Activated CD4-positive, alpha-beta memory T cell treated with anti-CD3 and anti-CD28 coated beads for 36 hours (primary cell): ENCODE results near the gene PKP1. TPM values are rescaled to one million over a fixed set of nuclear protein-coding genes. Genes with fewer than 3 reads are reported as not detected.
"Not testable (repeated sequence)": the region's sequence is repeated elsewhere in the genome, so short reads cannot be mapped to it uniquely, and the experiment has no call there.

Experiments
- CTCF ChIA-PET: fragments of 350-600 bp; sonication (Branson Sonifier 250); formaldehyde crosslinking; loops from one replicate; lab custom pipeline; 2021; ENCODE audit warnings: antibody characterized with exemption, inconsistent platforms; lab: Charles Lee
- POLR2A ChIA-PET: fragments of 350-600 bp; sonication (Branson Sonifier 250); formaldehyde crosslinking; loops from one replicate; lab custom pipeline; 2021; ENCODE audit warnings: antibody characterized with exemption; lab: Charles Lee
- DNase-seq: peaks from one replicate; pipeline ENCODE4 v3.0.0-alpha.2; 2020
- H3K27ac Mint-ChIP-seq: one replicate; pipeline ENCODE4 v1.8.0; 2021; ENCODE audit warnings: mixed read lengths
- H3K27me3 Mint-ChIP-seq: one replicate; pipeline ENCODE4 v1.8.0; 2021; ENCODE audit warnings: mixed read lengths
- H3K36me3 Mint-ChIP-seq: one replicate; pipeline ENCODE4 v1.8.0; 2021; ENCODE audit warnings: mixed read lengths
- H3K4me1 Mint-ChIP-seq: one replicate; pipeline ENCODE4 v1.8.0; 2021; ENCODE audit warnings: low read depth, mixed read lengths
- H3K4me3 Mint-ChIP-seq: one replicate; pipeline ENCODE4 v1.8.0; 2021; ENCODE audit warnings: mild to moderate bottlenecking, mixed read lengths
- H3K9me3 Mint-ChIP-seq: one replicate; pipeline ENCODE4 v1.8.0; 2021; ENCODE audit warnings: mixed read lengths
- intact Hi-C: fragments of 100-400 bp; cut with micrococcal nuclease; formaldehyde crosslinking; loops from one replicate; pipeline ENCODE4 v1.15.1; 2023
- total RNA-seq, 2 experiments: library from RNA; stranded (reverse); gene quantifications; one replicate each; pipeline ENCODE4 v1.2.3, GENCODE V29; 2021

Gene PKP1
- total RNA-seq, 2 experiments from 2014 or later: not detected

DNA sequence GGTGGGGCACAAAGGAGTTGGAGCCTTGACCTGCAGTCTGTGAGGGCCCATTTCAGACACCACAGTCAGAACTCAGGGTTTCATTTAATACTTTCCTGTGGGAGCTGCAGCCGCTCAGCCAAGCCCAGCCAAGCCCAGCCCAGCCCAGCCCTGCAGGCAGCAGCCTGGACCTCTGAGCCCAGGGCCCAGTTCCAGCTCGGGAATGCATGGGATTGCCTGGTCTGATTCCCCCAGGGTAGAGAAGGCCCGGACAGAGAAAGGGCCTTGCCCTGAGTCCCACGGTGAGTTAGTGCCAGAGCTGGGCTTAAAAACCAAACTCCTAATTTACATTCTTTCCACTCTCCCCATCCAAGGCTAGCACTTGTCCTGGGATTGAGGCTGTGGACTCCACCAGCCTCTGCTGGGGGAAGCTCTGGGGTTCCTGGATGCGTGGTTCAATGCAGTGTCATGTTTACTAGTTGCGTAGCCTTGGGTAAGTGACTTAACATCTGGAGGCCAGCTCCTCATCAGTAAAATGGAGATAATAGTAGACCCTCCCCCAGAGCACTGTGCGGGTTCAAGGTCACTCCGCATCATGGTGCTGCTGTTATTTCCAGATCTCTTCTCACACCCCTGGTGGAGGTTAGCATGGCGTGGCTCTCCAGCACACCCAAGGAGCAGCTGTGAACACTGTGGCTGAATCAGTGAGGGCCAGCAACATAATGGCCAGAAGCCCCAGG, 29.2 kb upstream of the PKP1 start:
- intact Hi-C loops: loop anchor here (1.0 to 5.0 kb wide), 2 partner anchors 108 to 153 kb away; no protein-coding TSS in a partner anchor
- no peaks in the 10 kb centered on the region for H3K36me3 Mint-ChIP-seq
- DNase-seq: no peak
- POLR2A ChIA-PET: no interaction called here
- no peak overlapping the region for H3K4me3 Mint-ChIP-seq
- CTCF ChIA-PET: interaction anchor here (0.6 to 2.3 kb wide), 13 partner anchors 10 to 260 kb away, joined by 3 to 36 read pairs (median 4); no protein-coding TSS in a partner anchor
- no peaks in the 10 kb centered on the region for H3K4me1 Mint-ChIP-seq
- H3K9me3 Mint-ChIP-seq: no peaks in the 10 kb centered on the region
- H3K27ac Mint-ChIP-seq: no peak overlapping the region
- no peaks in the 10 kb centered on the region for H3K27me3 Mint-ChIP-seq

DNA sequence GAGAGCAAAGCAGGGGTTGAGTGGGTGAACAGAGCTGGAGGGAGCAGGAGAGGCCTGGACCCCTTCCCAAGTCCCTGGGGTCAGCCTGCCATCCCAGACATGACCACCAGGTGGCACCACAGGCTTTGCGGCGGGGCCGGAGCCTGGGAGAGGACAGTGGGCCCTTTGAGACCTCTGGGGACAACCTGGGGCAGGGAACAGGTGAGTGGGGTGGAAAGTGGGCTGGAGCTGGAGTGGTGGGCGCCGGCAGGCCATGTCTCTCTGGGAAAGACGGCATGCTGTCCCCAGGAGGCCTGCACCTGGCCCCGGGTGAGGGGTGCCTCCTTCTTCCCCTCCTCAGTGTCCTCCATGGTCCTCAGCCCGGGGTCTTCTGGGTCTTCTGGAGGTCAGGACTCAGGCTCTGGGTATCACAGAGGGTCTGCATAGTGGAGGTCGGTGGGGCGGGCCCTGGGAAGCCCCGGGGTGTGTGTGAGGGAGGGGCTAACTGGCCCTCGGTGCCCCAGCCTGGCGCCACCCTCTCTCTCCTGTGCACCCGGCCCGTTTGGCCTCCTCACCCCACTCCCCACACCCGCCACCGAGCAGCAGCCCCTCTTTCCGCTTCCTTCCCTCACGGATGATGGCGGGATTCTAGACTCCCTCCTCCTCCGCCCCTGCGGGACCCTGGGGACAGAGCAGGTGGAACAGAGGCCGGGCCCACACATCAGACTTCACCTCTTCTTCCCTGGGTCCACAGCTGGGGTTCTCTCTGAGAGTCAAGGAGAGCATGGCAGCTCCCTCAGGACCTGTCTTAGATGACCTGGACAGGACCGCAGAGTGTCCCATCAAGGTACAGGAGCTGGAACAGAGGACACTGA, 28.5 kb upstream of the PKP1 start:
- Mint-ChIP-seq H3K9me3 (no peaks in the 10 kb centered on the region), H3K4me1 (no peaks in the 10 kb centered on the region), H3K4me3 (no peak overlapping the region), H3K36me3 (no peaks in the 10 kb centered on the region), H3K27ac (no peak overlapping the region), H3K27me3 (no peaks in the 10 kb centered on the region)
- ChIA-PET POLR2A (no interaction called here), CTCF (interaction anchor here (0.6 to 2.3 kb wide), 12 partner anchors 9 to 259 kb away, joined by 3 to 36 read pairs (median 4); no protein-coding TSS in a partner anchor)
- DNase-seq: peak; percentile 73
- intact Hi-C loops: loop anchor here (1.0 to 5.0 kb wide), 2 partner anchors 107 to 152 kb away; no protein-coding TSS in a partner anchor

DNA sequence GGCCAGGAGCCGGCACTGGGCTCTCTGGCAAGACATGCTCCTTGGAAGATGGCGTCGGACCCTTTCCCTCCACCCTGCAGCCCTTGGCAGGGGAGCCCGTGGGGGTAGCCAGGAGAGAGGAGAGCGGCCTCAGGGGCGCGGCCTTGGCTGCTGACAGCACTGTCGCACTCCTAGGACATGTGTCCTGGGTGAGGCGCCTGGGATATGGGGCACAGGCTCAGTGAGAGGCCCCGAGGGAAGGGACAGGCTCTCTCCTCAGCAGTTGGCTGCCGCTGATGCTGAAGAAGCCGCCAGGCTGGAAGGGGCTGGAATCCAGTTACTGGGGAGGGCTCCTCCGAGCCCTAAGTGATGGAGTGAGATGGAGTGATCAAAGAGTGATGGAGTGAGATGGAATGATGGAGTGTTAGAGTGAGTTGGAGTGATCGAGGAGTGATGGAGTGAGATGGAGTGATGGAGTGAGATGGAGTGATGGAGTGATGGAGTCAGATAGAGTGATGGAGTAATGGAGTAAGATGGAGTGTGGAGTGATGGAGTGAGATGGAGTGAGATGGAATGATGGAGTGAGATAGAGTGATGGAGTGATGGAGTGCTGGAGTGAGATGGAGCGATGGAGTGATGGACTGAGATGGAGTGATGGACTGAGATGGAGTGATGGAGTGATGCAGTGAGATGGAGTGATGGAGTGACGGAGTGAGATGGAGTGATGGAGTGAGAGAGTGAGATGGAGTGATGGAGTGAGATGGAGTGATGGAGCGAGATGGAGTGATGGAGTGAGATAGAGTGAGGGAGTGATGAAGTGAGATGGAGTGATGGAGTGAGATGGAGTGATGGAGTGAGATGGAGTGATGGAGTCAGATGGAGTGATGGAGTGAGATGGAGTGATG, 27.6 kb upstream of the PKP1 start:
- Mint-ChIP-seq H3K27ac (no peak overlapping the region), H3K9me3 (no peaks in the 10 kb centered on the region), H3K27me3 (peaks cover 4% of the 10 kb centered on the region), H3K4me1 (no peaks in the 10 kb centered on the region), H3K36me3 (no peaks in the 10 kb centered on the region), H3K4me3 (no peak overlapping the region)
- intact Hi-C loops: no loop called here
- DNase-seq: no peak
- CTCF ChIA-PET: interaction anchor here (2.3 kb wide), 1 partner anchor 105 kb away, joined by 36 read pairs; no protein-coding TSS in a partner anchor
- POLR2A ChIA-PET: no interaction called here

DNA sequence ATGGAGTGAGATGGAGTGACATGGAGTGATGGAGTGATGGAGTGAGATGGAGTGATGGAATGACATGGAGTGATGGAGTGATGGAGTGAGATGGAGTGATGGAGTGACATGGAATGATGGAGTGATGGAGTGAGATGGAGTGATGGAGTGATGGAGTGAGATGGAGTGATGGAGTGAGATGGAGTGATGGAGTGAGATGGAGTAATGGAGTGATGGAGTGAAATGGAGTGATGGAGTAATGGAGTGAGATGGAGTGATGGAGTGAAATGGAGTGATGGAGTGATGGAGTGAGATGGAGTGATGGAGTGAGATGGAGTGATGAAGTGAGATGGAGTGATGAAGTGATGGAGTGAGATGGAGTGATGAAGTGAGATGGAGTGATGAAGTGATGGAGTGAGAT, 25.2 kb upstream of the PKP1 start:
- H3K27ac Mint-ChIP-seq, H3K36me3 Mint-ChIP-seq, H3K9me3 Mint-ChIP-seq, POLR2A ChIA-PET, H3K4me1 Mint-ChIP-seq, DNase-seq, intact Hi-C loops, H3K4me3 Mint-ChIP-seq: not testable (repeated sequence)
- peaks cover 14% of the 10 kb centered on the region for H3K27me3 Mint-ChIP-seq
- CTCF ChIA-PET: interaction anchor here (0.8 kb wide), 1 partner anchor 84 kb away, joined by 3 read pairs; no protein-coding TSS in a partner anchor

DNA sequence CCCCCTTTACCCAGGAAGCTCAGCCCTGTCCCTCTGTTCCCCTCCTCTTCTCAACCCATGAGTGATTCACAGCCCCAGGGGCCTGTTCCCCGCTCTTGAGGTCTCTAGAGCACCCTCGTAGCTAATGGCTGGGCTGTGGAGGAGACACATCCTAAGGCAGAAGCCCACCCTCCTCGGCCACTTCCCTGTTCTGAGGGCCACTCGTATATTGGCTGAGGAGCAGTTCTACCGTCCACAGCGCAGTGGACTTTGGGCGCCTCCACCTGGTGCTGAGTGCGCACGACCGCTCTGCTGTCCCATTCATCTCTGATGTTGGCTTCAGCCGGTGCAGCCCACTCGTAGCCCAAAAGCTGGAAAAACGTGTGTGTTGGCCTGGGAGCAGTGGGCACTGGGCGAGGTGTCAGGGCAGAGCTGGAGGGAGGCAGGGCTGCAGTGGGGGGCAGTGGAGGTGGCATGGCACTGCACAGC, 24.5 kb upstream of the PKP1 start:
- intact Hi-C loops: no loop called here
- POLR2A ChIA-PET: no interaction called here
- Mint-ChIP-seq H3K27ac (no peak overlapping the region), H3K4me1 (no peaks in the 10 kb centered on the region), H3K4me3 (no peak overlapping the region), H3K27me3 (peaks cover 14% of the 10 kb centered on the region), H3K36me3 (no peaks in the 10 kb centered on the region), H3K9me3 (no peaks in the 10 kb centered on the region)
- CTCF ChIA-PET: interaction anchor here (0.8 kb wide), 1 partner anchor 83 kb away, joined by 3 read pairs; no protein-coding TSS in a partner anchor
- DNase-seq: peak; percentile 2

DNA sequence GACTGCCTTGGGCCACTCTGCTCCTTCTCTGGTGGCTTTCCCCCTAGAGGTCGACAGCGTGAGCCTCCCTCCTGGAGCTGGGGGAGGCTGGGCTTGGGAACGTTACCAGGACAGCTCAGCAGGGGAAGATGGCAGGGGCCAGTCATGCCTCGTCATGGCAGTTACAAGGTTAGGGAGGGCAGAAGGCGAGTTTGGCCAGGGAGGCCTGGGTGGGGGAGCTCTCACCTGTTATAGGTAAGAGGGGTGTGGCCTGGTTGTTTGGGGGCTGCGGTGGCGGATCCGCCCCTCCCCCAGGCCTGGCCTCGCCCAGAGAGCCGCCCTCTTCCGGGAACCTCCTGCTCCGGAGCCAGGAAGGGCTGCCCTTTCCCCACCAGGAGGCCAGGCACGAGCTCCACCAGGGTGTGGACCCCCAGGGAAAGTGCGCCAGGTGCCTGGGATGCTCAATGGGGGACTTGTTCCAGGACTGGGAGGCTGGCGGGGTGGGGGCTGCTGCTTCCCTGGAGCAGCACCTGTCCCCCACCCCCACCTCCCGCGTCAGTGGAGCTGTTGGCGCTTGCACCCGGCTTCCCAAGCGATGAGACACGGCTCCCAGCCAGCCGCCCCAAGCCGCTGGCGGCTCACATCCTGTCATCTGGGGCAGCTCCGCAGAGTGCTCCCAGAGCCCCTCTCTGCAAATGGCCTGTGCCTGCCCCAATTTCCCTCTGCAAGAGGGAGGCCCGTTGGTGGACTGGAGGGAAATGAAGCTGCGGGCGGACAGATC, 23.6 kb upstream of the PKP1 start:
- intact Hi-C loops: no loop called here
- Mint-ChIP-seq H3K36me3 (no peaks in the 10 kb centered on the region), H3K4me1 (no peaks in the 10 kb centered on the region), H3K27me3 (peaks cover 14% of the 10 kb centered on the region), H3K9me3 (no peaks in the 10 kb centered on the region), H3K27ac (no peak overlapping the region), H3K4me3 (no peak overlapping the region)
- DNase-seq: peak; percentile 6
- ChIA-PET POLR2A (no interaction called here), CTCF (interaction anchor here (0.6 kb wide), 1 partner anchor 464 kb away, joined by 3 read pairs; no protein-coding TSS in a partner anchor)

DNA sequence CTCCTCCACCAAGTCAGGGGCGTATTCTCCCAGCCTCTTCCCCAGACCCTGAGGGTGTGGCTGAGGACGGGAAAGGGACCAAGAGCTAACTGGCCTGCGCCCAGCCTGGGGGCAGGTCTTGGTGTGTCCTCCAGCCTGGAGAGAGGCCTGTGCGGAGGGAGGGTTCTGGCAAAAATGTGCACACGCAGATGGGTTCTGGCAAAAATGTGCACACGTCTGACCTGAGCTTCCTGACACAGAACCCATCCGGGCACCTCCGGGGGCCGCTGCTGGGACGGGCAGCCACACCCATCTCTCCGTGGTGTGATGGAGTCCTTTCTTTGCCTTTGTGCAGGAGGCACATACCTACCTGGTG, 23.1 kb upstream of the PKP1 start:
- H3K36me3 Mint-ChIP-seq: no peaks in the 10 kb centered on the region
- ChIA-PET CTCF (interaction anchor here (0.6 kb wide), 1 partner anchor 463 kb away, joined by 3 read pairs; no protein-coding TSS in a partner anchor), POLR2A (no interaction called here)
- no peaks in the 10 kb centered on the region for H3K4me1 Mint-ChIP-seq
- no peak overlapping the region for H3K4me3 Mint-ChIP-seq
- peaks cover 14% of the 10 kb centered on the region for H3K27me3 Mint-ChIP-seq
- no peaks in the 10 kb centered on the region for H3K9me3 Mint-ChIP-seq
- intact Hi-C loops: no loop called here
- DNase-seq: no peak
- no peak overlapping the region for H3K27ac Mint-ChIP-seq

DNA sequence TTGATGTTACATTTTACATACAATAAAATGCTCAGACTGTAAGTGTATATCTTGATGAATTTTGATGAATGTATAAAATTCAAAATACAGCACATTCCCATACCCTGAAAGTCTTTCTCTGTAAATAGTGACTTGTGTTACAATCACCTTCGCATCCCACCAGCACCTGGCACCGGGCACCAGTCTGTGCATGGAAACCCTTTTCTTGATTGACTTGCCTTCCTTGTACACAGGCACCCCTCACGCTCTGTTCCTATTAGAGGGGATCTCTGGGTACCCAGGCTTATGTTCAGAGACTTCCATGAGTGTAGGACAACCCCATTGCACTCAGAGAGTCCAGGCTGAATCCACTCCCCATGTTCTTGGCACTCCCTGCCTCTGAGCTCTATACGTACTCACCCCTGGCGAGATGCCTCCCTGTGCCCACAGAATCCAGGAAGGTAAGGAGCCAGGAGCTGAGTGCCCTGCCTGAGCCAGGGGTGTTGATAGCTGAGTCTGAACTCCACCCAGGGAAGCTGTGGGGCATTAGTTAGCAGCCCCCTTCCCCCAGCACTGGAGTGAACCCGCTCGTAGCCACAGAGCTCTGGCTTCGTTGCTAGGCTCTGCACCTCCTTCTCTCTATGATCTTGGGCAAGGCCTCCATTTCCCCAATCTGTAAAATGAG, 22.5 kb upstream of the PKP1 start:
- ChIA-PET CTCF (no interaction called here), POLR2A (no interaction called here)
- Mint-ChIP-seq H3K4me3 (no peak overlapping the region), H3K27me3 (peaks cover 17% of the 10 kb centered on the region), H3K9me3 (no peaks in the 10 kb centered on the region), H3K4me1 (no peaks in the 10 kb centered on the region), H3K36me3 (no peaks in the 10 kb centered on the region), H3K27ac (no peak overlapping the region)
- no peak for DNase-seq
- intact Hi-C loops: no loop called here

DNA sequence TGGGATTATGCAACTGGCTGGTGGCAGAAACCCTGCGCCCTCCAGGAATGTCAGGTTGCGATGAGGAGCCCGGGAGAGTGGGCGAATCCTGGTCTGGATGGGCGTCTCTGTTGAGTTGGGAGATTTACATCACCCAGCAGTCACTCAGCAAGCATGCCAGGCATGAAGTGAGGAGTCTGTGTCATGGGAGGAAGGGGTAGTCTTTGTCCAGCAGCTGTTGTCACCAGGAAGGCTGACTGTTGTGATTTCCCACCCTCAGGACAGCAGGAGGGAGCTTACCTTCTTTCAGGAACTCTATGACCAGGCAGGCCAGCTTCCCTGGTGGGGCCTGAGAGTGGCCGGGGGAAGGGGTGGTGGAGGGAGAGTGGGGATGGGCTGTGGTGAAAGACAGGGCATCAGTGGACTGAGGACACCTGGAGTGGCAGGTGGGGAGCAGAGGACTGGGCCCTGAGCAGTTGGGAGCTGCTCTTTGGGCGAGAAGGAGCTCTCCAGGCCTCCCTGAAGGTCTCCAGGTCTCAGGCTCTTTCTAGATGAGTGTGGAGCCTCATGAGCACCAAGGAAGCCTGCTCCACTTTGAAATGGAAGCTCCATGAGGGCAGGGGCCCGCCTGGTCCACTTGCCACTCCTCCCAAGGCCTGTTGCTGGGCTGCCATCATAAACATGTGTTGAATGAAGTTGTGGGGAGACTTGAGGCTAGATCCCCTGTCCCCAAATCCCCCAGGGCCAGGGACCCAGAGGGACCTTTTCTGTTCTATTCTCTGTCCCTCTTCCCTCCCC, 21.3 kb upstream of the PKP1 start:
- intact Hi-C loops: no loop called here
- no peaks in the 10 kb centered on the region for H3K9me3 Mint-ChIP-seq
- no peak overlapping the region for H3K4me3 Mint-ChIP-seq
- no peak for DNase-seq
- ChIA-PET POLR2A (no interaction called here), CTCF (interaction anchor here (3.8 kb wide), 1 partner anchor 8 kb away, joined by 16 read pairs; no protein-coding TSS in a partner anchor)
- H3K27ac Mint-ChIP-seq: no peak overlapping the region
- H3K27me3 Mint-ChIP-seq: peaks cover 24% of the 10 kb centered on the region
- H3K36me3 Mint-ChIP-seq: no peaks in the 10 kb centered on the region
- H3K4me1 Mint-ChIP-seq: no peaks in the 10 kb centered on the region

DNA sequence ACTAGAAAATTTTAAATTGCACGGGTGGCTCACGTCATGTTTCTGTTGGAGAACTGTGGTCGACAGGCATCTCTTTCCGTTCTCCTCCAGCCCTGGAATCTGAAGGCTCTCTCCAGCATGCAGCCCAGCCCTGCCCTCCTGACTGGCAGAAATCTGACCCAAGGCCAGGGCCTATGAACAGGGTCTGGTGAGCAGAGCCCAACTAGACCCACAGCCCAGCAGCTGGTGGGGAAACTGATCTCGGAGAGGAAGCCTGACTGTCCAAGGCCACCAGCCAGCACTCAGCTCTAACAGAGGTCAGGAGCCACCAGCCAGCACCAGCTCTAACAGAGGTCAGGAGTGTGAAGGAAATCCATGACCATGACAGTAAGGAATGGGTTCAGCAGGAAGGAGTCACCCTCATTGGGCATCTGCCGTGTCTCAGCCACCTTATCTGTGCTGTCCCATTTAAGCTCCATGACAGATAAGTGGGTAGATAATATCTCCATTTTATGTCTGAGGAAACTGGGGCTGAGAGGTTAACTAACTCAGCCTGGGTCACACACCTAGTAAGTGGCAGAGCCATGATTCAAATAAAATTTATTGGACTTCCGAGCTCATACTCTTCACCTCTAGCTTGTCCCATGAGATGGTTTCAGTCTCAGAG, 20.2 kb upstream of the PKP1 start:
- Mint-ChIP-seq H3K4me3 (no peak overlapping the region), H3K27me3 (peaks cover 33% of the 10 kb centered on the region), H3K36me3 (no peaks in the 10 kb centered on the region), H3K27ac (no peak overlapping the region), H3K4me1 (no peaks in the 10 kb centered on the region), H3K9me3 (no peaks in the 10 kb centered on the region)
- DNase-seq: no peak
- intact Hi-C loops: no loop called here
- ChIA-PET POLR2A (no interaction called here), CTCF (interaction anchor here (1.1 to 3.8 kb wide), 2 partner anchors 9 to 97 kb away, joined by 3 to 16 read pairs; no protein-coding TSS in a partner anchor)
